Natural killer cell (primary cell): Measurements from ENCODE around the gene OR51M1. TPM values are rescaled to one million over a fixed set of nuclear protein-coding genes. Genes with fewer than 3 reads are reported as not detected.

Experiments used
- ATAC-seq, 3 donors: fragments of 150-1000 bp in 2 of 3; fragments of 200-7000 bp in 1 of 3; cut with Tn5 transposase; 1 replicate in 1 of 3; 2 replicates in 2 of 3; pipeline ENCODE4 v1.10.0; 2021; ENCODE audit warnings: mild to moderate bottlenecking in 2 of 3, moderate library complexity in 2 of 3
- DNase-seq, 2 donors: peaks; one replicate each; pipeline versions ENCODE4 v3.0.0 to v3.0.0-alpha.2; 2013 to 2021; ENCODE audit warnings: mixed read lengths in 1 of 2
- H3K27ac ChIP-seq: one replicate; pipeline ENCODE4 v1.5.1; 2013; ENCODE audit warnings: mild to moderate bottlenecking, low read length
- H3K27me3 ChIP-seq: one replicate; pipeline ENCODE4 v1.6.1; 2013; ENCODE audit warnings: low read length; ENCODE audit not compliant: control insufficient read depth, insufficient read depth
- H3K36me3 ChIP-seq: one replicate; pipeline ENCODE4 v1.6.1; 2013; ENCODE audit warnings: low read length; ENCODE audit not compliant: control insufficient read depth, insufficient read depth
- H3K4me1 ChIP-seq: one replicate; pipeline ENCODE4 v1.6.1; 2013; ENCODE audit warnings: low read length; ENCODE audit not compliant: control insufficient read depth, insufficient read depth
- H3K4me3 ChIP-seq: one replicate; pipeline ENCODE4 v1.5.1; 2013; ENCODE audit warnings: low read length
- H3K9me3 ChIP-seq: one replicate; pipeline ENCODE4 v1.6.1; 2013; ENCODE audit warnings: low read length; ENCODE audit not compliant: control insufficient read depth, insufficient read depth
- H3K27ac Mint-ChIP-seq, 2 donors: one replicate each; pipeline ENCODE4 v1.8.0; 2022; ENCODE audit warnings: mild to moderate bottlenecking in 2 of 2, mixed read lengths in 2 of 2, moderate library complexity in 1 of 2
- H3K27me3 Mint-ChIP-seq, 2 donors: one replicate each; pipeline ENCODE4 v1.8.0; 2022; ENCODE audit warnings: low read depth in 2 of 2, mixed read lengths in 2 of 2
- H3K36me3 Mint-ChIP-seq: one replicate; pipeline ENCODE4 v1.8.0; 2022; ENCODE audit warnings: mixed read lengths
- H3K4me1 Mint-ChIP-seq, 2 donors: one replicate each; pipeline ENCODE4 v1.8.0; 2022; ENCODE audit warnings: mixed read lengths in 2 of 2
- H3K4me3 Mint-ChIP-seq: one replicate; pipeline ENCODE4 v1.8.0; 2022; ENCODE audit warnings: mild to moderate bottlenecking, moderate library complexity, mixed read lengths
- H3K9me3 Mint-ChIP-seq, 2 donors: one replicate each; pipeline ENCODE4 v1.8.0; 2022; ENCODE audit warnings: mixed read lengths in 2 of 2
- CTCF ChIP-seq: fragments of 200-600 bp; IDR thresholded peaks from one replicate; pipeline ENCODE4 v1.8.0; 2022; ENCODE audit warnings: antibody characterized with exemption
- WGBS: methylation state at CpG from one replicate; pipeline ENCODE4 v1.1.7; 2013; ENCODE audit warnings: missing lambda C conversion rate; ENCODE audit not compliant: insufficient coverage; 5-methylcytosine and 5-hydroxymethylcytosine counted together
- intact Hi-C: fragments of 100-400 bp; cut with micrococcal nuclease; formaldehyde crosslinking; loops from one replicate; pipeline ENCODE4 v1.14.2; 2022
- total RNA-seq, 4 donors: library from RNA; stranded (reverse); fragments of 120-200 nt in 1 of 4; gene quantifications; one replicate each; pipeline versions ENCODE4 v1.2.3 to v1.2.4, GENCODE V29; 2013 to 2022

OR51M1 gene
- total RNA-seq, 3 donors from 2014 or later (not counting 1 experiment from before 2014, with no cell fraction given) = not detected

GRCh38 chr11:5398936-5399335, 15.3 kb downstream of the OR51M1 start:
- no peaks in the 10 kb centered on the region for H3K4me1 Mint-ChIP-seq
- no peak overlapping the region for H3K27ac ChIP-seq
- H3K4me1 ChIP-seq = no peaks in the 10 kb centered on the region
- no peaks in the 10 kb centered on the region for H3K36me3 ChIP-seq
- H3K4me3 Mint-ChIP-seq = no peak overlapping the region
- TF ChIP-seq CTCF = no peak
- ATAC-seq = no peak
- no peaks in the 10 kb centered on the region for H3K27me3 ChIP-seq
- H3K4me3 ChIP-seq = no peak overlapping the region
- peaks cover 3% of the 10 kb centered on the region for H3K9me3 ChIP-seq
- no peaks in the 10 kb centered on the region for H3K36me3 Mint-ChIP-seq
- no peak overlapping the region for H3K27ac Mint-ChIP-seq
- intact Hi-C loops = no loop called here
- H3K27me3 Mint-ChIP-seq = peaks cover 0 to 3% of the 10 kb centered on the region in 2 donors
- no peaks in the 10 kb centered on the region for H3K9me3 Mint-ChIP-seq
- DNase-seq = no peak

GRCh38 chr11:5405173-5405572, 21.6 kb downstream of the OR51M1 start:
- Histone ChIP-seq H3K36me3 (no peaks in the 10 kb centered on the region), H3K9me3 (no peaks in the 10 kb centered on the region), H3K27ac (no peak overlapping the region), H3K4me3 (no peak overlapping the region), H3K27me3 (no peaks in the 10 kb centered on the region), H3K4me1 (no peaks in the 10 kb centered on the region)
- H3K9me3 Mint-ChIP-seq = peaks cover 0 to 3% of the 10 kb centered on the region in 2 donors
- H3K36me3 Mint-ChIP-seq = no peaks in the 10 kb centered on the region
- intact Hi-C loops = no loop called here
- no peak for TF ChIP-seq CTCF
- no peak overlapping the region for H3K4me3 Mint-ChIP-seq
- H3K4me1 Mint-ChIP-seq = no peaks in the 10 kb centered on the region
- H3K27me3 Mint-ChIP-seq = peaks cover 10 to 23% of the 10 kb centered on the region in 2 donors
- no peak overlapping the region for H3K27ac Mint-ChIP-seq
- ATAC-seq (no peak), DNase-seq (no peak)

GRCh38 chr11:5420993-5421392, 37.4 kb downstream of the OR51M1 start:
- no peak overlapping the region for H3K4me3 Mint-ChIP-seq
- H3K9me3 Mint-ChIP-seq = peaks cover 0 to 5% of the 10 kb centered on the region in 2 donors
- Histone ChIP-seq H3K27me3 (no peaks in the 10 kb centered on the region), H3K4me1 (no peaks in the 10 kb centered on the region), H3K4me3 (no peak overlapping the region), H3K9me3 (no peaks in the 10 kb centered on the region), H3K27ac (no peak overlapping the region), H3K36me3 (no peaks in the 10 kb centered on the region)
- H3K4me1 Mint-ChIP-seq = no peaks in the 10 kb centered on the region
- no peak for TF ChIP-seq CTCF
- H3K36me3 Mint-ChIP-seq = no peaks in the 10 kb centered on the region
- H3K27ac Mint-ChIP-seq = no peak overlapping the region
- ATAC-seq = no peak
- DNase-seq = no peak
- peaks cover 0 to 4% of the 10 kb centered on the region in 2 donors for H3K27me3 Mint-ChIP-seq
- WGBS = 79% methylated on average over 5 of the region's 5 CpGs
- intact Hi-C loops = no loop called here

- intact Hi-C loops = no loop called here
- no peak within 1 kb of the TSS for H3K4me3 ChIP-seq
- peaks cover 2% of the 10 kb centered on the region for H3K27me3 ChIP-seq
- TF ChIP-seq CTCF = no peak
- ATAC-seq (no peak), DNase-seq (no peak)
- WGBS = no CpG with 5 or more reads among the region's 1 CpG
- Mint-ChIP-seq H3K36me3 (no peaks in the 10 kb centered on the region), H3K4me1 (no peaks in the 10 kb centered on the region), H3K27me3 (peaks cover 4 to 5% of the 10 kb centered on the region in 2 donors), H3K27ac (no peak within 1 kb of the TSS), H3K4me3 (no peak within 1 kb of the TSS), H3K9me3 (peaks cover 0 to 5% of the 10 kb centered on the region in 2 donors)
- H3K4me1 ChIP-seq = no peaks in the 10 kb centered on the region
- H3K9me3 ChIP-seq = no peaks in the 10 kb centered on the region
- H3K36me3 ChIP-seq = no peaks in the 10 kb centered on the region
- no peak within 1 kb of the TSS for H3K27ac ChIP-seq
Observed at GRCh38 chr11:5421811-5422210, 38.2 kb downstream of the OR51M1 start, which contains the start of gene OR51Q1. Gene OR51Q1 (plus strand): TSS chr11:5422111. CDS start chr11:5422201, 90 bp downstream.
